Cardiac muscle cell (in vitro differentiated cells and primary cell): ENCODE results near the gene RBM22. TPM values are rescaled to one million over a fixed set of nuclear protein-coding genes. Genes with fewer than 3 reads are reported as not detected.
"Not testable (repeated sequence)": the region's sequence is repeated elsewhere in the genome, so short reads cannot be mapped to it uniquely, and the experiment has no call there.

Experiments used
- DNase-seq, 2 donors: peaks; one replicate each; pipeline versions ENCODE4 v3.0.0 to v3.0.0-alpha.2; 2010 to 2017; ENCODE audit warnings: low read depth in 1 of 2, low spot score in 1 of 2
- H3K27ac ChIP-seq: fragments of 200-600 bp; sonication (generic); 2 replicates; pipeline ENCODE4 v1.5.1; 2016
- H3K27me3 ChIP-seq: fragments of 200-600 bp; sonication (generic); 2 replicates; pipeline ENCODE4 v1.6.0; 2016; ENCODE audit warnings: control low read depth
- H3K36me3 ChIP-seq: fragments of 200-600 bp; sonication (generic); 2 replicates; pipeline ENCODE4 v1.5.1; 2016; ENCODE audit warnings: control low read depth
- H3K4me1 ChIP-seq: fragments of 200-600 bp; sonication (generic); 2 replicates; pipeline ENCODE4 v1.8.1; 2017; ENCODE audit warnings: low read depth, mild to moderate bottlenecking, mixed run types
- H3K4me3 ChIP-seq: fragments of 200-600 bp; sonication (generic); 2 replicates; pipeline ENCODE4 v1.5.1; 2016; ENCODE audit warnings: mild to moderate bottlenecking
- H3K9me3 ChIP-seq: fragments of 200-600 bp; sonication (generic); 2 replicates; pipeline ENCODE4 v1.5.1; 2017; ENCODE audit warnings: low read depth, mild to moderate bottlenecking, control low read depth
- CTCF ChIP-seq: IDR thresholded peaks from 2 replicates; pipeline ENCODE4 v1.5.1; 2012; ENCODE audit warnings: low read depth, mild to moderate bottlenecking, low read length
- polyA plus RNA-seq: library from polyadenylated mRNA; unstranded; fragments of >200 nt; fragmentation: Nextera tagmentation; extraction: Ambion mirVana; gene quantifications from 2 replicates; pipeline ENCODE4 v1.2.1, GENCODE V29; 2016
- total RNA-seq: library from RNA; depleted of rRNA; stranded (reverse); fragments of >200 nt; gene quantifications from 2 replicates; pipeline ENCODE4 v1.2.3, GENCODE V29; 2016

Gene RBM22
- total RNA-seq (33.2 and 39.0 TPM in 2 replicates), polyA plus RNA-seq (33.0 and 47.1 TPM in 2 replicates)

- H3K36me3 ChIP-seq: peaks cover 23% of the 10 kb centered on the region
- peak within 1 kb of the TSS; percentile 95 for H3K27ac ChIP-seq
- TF ChIP-seq CTCF: peak; percentile 63
- peak; percentile 92 to 96 for DNase-seq
- peak within 1 kb of the TSS; percentile 98 for H3K4me3 ChIP-seq
- no peaks in the 10 kb centered on the region for H3K9me3 ChIP-seq
- H3K27me3 ChIP-seq: no peaks in the 10 kb centered on the region
- H3K4me1 ChIP-seq: peaks cover 10% of the 10 kb centered on the region
These were observed at the start of gene RBM22 for GRCh38 chr5:150700594-150701377. TSS of gene RBM22 (minus strand) at chr5:150701062. CDS start at chr5:150700985, 77 bp downstream.

- Histone ChIP-seq H3K36me3 (peaks cover 41% of the 10 kb centered on the region), H3K9me3 (no peaks in the 10 kb centered on the region)
These were observed 49.6 kb upstream of the RBM22 start for GRCh38 chr5:150750469-150750868.

GRCh38 chr5:150743142-150743488 lies 42.3 kb upstream of the RBM22 start:
- not testable (repeated sequence) for H3K9me3 ChIP-seq, H3K4me1 ChIP-seq, H3K4me3 ChIP-seq, DNase-seq, H3K27ac ChIP-seq, H3K27me3 ChIP-seq
- peaks cover 18% of the 10 kb centered on the region for H3K36me3 ChIP-seq

More at GRCh38 chr5:150750469-150750868, 49.6 kb upstream of the RBM22 start:
- Histone ChIP-seq H3K4me1 (no peaks in the 10 kb centered on the region), H3K27ac (peak overlapping the region; percentile 2), H3K4me3 (no peak overlapping the region), H3K27me3 (no peaks in the 10 kb centered on the region)
- no peak for DNase-seq
- TF ChIP-seq CTCF: no peak

GRCh38 chr5:150742455-150743141 lies 41.7 kb upstream of the RBM22 start:
- H3K4me3 ChIP-seq, H3K9me3 ChIP-seq, H3K27me3 ChIP-seq, H3K27ac ChIP-seq, H3K4me1 ChIP-seq: not testable (repeated sequence)
- peak in 1 of 2 donors; percentile 44 for DNase-seq
- H3K36me3 ChIP-seq: peaks cover 18% of the 10 kb centered on the region

GRCh38 chr5:150740992-150741391 lies 40.1 kb upstream of the RBM22 start:
- Histone ChIP-seq H3K4me1 (no peaks in the 10 kb centered on the region), H3K27ac (no peak overlapping the region), H3K27me3 (no peaks in the 10 kb centered on the region), H3K4me3 (no peak overlapping the region), H3K9me3 (no peaks in the 10 kb centered on the region), H3K36me3 (peaks cover 18% of the 10 kb centered on the region)
- no peak for DNase-seq
- TF ChIP-seq CTCF: no peak

GRCh38 chr5:150738862-150739261 lies 38.0 kb upstream of the RBM22 start:
- H3K27me3 ChIP-seq: no peaks in the 10 kb centered on the region
- no peak overlapping the region for H3K27ac ChIP-seq
- no peak for TF ChIP-seq CTCF
- peaks cover 18% of the 10 kb centered on the region for H3K36me3 ChIP-seq
- no peak for DNase-seq
- H3K9me3 ChIP-seq: no peaks in the 10 kb centered on the region
- no peak overlapping the region for H3K4me3 ChIP-seq
- no peaks in the 10 kb centered on the region for H3K4me1 ChIP-seq
